Measurements from ENCODE around the gene BDKRB2.

DNA sequence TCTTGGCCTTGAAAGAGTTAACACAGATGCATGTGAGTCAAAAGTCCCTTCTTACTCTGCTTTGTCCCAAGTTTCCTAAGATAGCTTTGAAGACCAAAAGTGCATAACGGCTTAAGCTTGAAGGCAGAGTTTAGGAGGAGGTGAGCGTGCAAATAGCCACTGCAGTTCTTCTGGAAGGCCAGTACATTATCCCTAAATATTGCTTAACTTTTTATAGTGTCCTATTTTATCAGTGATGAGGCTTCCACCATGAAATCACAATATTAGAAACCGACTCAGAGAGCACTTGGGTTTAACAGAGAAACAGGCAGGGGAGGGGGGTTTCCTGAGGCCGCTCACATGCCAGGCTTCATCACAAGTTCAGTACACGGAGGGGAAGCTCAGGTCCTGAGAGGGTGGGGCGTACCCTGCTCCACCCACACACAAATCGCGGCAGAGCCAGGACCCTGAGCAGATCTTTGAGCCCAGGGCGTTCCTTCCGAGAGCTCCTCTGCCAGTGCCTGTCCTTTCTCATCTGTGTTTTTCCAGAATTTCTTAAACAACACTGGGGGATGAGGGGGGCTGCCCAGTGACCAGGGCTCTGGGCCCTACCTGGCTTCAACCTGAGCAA is 26.8 kb upstream of the BDKRB2 start:
- TF ChIP-seq EZH2phosphoT487 (IDR thresholded peaks at IDR 0.05; ENCODE audit: insufficient read depth, low read depth) (no peak), EZH2 (IDR thresholded peaks at IDR 0.05; ENCODE audit: insufficient read depth, poor library complexity, severe bottlenecking) (no peak)

All from GM23248 (cell line).